Kidney (tissue), 14 donors: ENCODE results near the gene GNG14. TPM values are rescaled to one million over a fixed set of nuclear protein-coding genes. Genes with fewer than 3 reads are reported as not detected.

Source experiments
- DNase-seq, 5 donors: peaks; one replicate each; pipeline ENCODE4 v3.0.0-alpha.2; 2013 to 2020
- FAIRE-seq: peaks from 2 replicates; lab custom pipeline; 2012; peaks lifted over from hg19 to GRCh38; lab: Jason Lieb, UNC
- H3K27ac ChIP-seq, 2 donors: one replicate each; pipeline ENCODE4 v1.7.0; 2013; ENCODE audit warnings: low read depth in 2 of 2, low read length in 2 of 2, inconsistent platforms in 1 of 2
- H3K27me3 ChIP-seq: one replicate; pipeline ENCODE4 v1.7.1; 2013; ENCODE audit warnings: low read length, inconsistent platforms; ENCODE audit not compliant: control insufficient read depth, insufficient read depth
- H3K36me3 ChIP-seq, 3 donors: one replicate each; pipeline versions ENCODE4 v1.7.0 to v1.7.1; 2013; ENCODE audit warnings: low read length in 3 of 3, control low read depth in 1 of 3, inconsistent platforms in 1 of 3; ENCODE audit not compliant: insufficient read depth in 3 of 3, control insufficient read depth in 2 of 3
- H3K4me1 ChIP-seq, 3 donors: one replicate each; pipeline versions ENCODE4 v1.7.0 to v1.7.1; 2013; ENCODE audit warnings: low read length in 3 of 3, inconsistent platforms in 1 of 3, low read depth in 1 of 3; ENCODE audit not compliant: control insufficient read depth in 2 of 3, insufficient read depth in 2 of 3
- H3K4me3 ChIP-seq, 3 donors: one replicate each; pipeline versions ENCODE4 v1.7.0 to v1.8.1; 2013; ENCODE audit warnings: low read length in 3 of 3, control low read depth in 1 of 3, inconsistent platforms in 1 of 3
- H3K9ac ChIP-seq, 3 donors: one replicate each; pipeline versions ENCODE4 v1.7.0 to v1.7.1; 2013; ENCODE audit warnings: low read length in 3 of 3, control low read depth in 1 of 3, inconsistent platforms in 1 of 3
- H3K9me3 ChIP-seq, 3 donors: one replicate each; pipeline versions ENCODE4 v1.7.0 to v1.7.1; 2013; ENCODE audit warnings: low read length in 3 of 3, control low read depth in 1 of 3, inconsistent platforms in 1 of 3; ENCODE audit not compliant: control insufficient read depth in 2 of 3, insufficient read depth in 1 of 3
- CTCF ChIP-seq: IDR thresholded peaks from 3 replicates; pipeline ENCODE4 v1.5.1; 2012; ENCODE audit warnings: mild to moderate bottlenecking, moderate library complexity, borderline replicate concordance; ENCODE audit not compliant: insufficient read depth; ENCODE audit errors: extremely low read depth
- intact Hi-C: fragments of 100-400 bp; cut with DNase I; formaldehyde crosslinking; loops from one replicate; pipeline ENCODE4 v1.11.1; 2022
- polyA plus RNA-seq: library from polyadenylated mRNA; stranded (reverse); fragments of 350-450 nt; fragmentation: Illumina TruSeq; extraction: RNeasy Lipid Tissue Mini Kit (QIAGEN cat#74804); gene quantifications from one replicate; pipeline ENCODE4 v1.2.3, GENCODE V29; 2014; ENCODE audit warnings: low read depth, low replicate concordance; ENCODE audit not compliant: insufficient read depth
- total RNA-seq: library from RNA; stranded (reverse); fragmentation: NEBNext Ultra II Directional; extraction: Animal tissue kit (Norgen Biotek cat#: 25700); gene quantifications from one replicate; pipeline ENCODE4 v1.2.1, GENCODE V29; 2021
- donor health status: control.
- donor health status: control.
- donor health status: control.
- donor health status: control.
- donor health status: control.
- donor health status: DM: yes; HTN: yes; CAD: no.
- donor health status: Normal renal cell carcinoma (clear cell type).

Gene GNG14
- total and polyA plus RNA-seq, 2 donors from 2014 or later, result not detected

GRCh38 chr19:12695096-12695495 lies 7.3 kb downstream of the GNG14 start:
- Histone ChIP-seq H3K27ac (no peak overlapping the region), H3K36me3 (peaks cover 0 to 3% (median 2%) of the 10 kb centered on the region in 3 donors), H3K27me3 (no peaks in the 10 kb centered on the region), H3K4me3 (peak overlapping the region in 2 of 3 donors; percentile 54 to 96), H3K9me3 (no peaks in the 10 kb centered on the region), H3K9ac (peak overlapping the region in 1 of 3 donors; percentile 72), H3K4me1 (peaks cover 0 to 12% (median 6%) of the 10 kb centered on the region in 3 donors)
- DNase-seq (no peak), FAIRE-seq (no peak)
- no peak for TF ChIP-seq CTCF
- intact Hi-C loops, result no loop called here

GRCh38 chr19:12695514-12695913 lies 7.7 kb downstream of the GNG14 start:
- Histone ChIP-seq H3K27me3 (no peaks in the 10 kb centered on the region), H3K36me3 (peaks cover 0 to 3% (median 2%) of the 10 kb centered on the region in 3 donors), H3K4me3 (peak overlapping the region; percentile 30 to 96 (median 54)), H3K27ac (no peak overlapping the region), H3K9ac (peak overlapping the region in 2 of 3 donors; percentile 26 to 72), H3K4me1 (peaks cover 0 to 12% (median 6%) of the 10 kb centered on the region in 3 donors), H3K9me3 (no peaks in the 10 kb centered on the region)
- intact Hi-C loops, result no loop called here
- no peak for DNase-seq
- no peak for FAIRE-seq
- no peak for TF ChIP-seq CTCF

GRCh38 chr19:12695997-12696365 lies 8.2 kb downstream of the GNG14 start:
- DNase-seq (no peak), FAIRE-seq (no peak)
- Histone ChIP-seq H3K27ac (no peak overlapping the region), H3K9ac (peak overlapping the region; percentile 34 to 86 (median 72)), H3K36me3 (peaks cover 0 to 3% (median 2%) of the 10 kb centered on the region in 3 donors), H3K4me3 (peak overlapping the region; percentile 70 to 96 (median 78)), H3K9me3 (no peaks in the 10 kb centered on the region), H3K27me3 (no peaks in the 10 kb centered on the region), H3K4me1 (peaks cover 0 to 12% (median 6%) of the 10 kb centered on the region in 3 donors)
- no peak for TF ChIP-seq CTCF
- intact Hi-C loops, result no loop called here
